Prostate gland (tissue), 2 donors: ENCODE data around the gene LAMA3.

ENCODE experiments used
- CTCF ChIP-seq, 4 experiments: fragments of 200-600 bp in 2 of 4; fragments of 450-650 bp in 2 of 4; sonication (generic) in 2 of 4; IDR thresholded peaks; 1 replicate in 3 of 4; 2 replicates in 1 of 4; pipeline ENCODE4 v1.5.1; 2016 to 2019; ENCODE audit warnings: antibody characterized with exemption in 4 of 4, mild to moderate bottlenecking in 2 of 4, moderate library complexity in 2 of 4
- POLR2A ChIP-seq: fragments of 450-650 bp; IDR thresholded peaks from one replicate; pipeline ENCODE4 v1.6.1; 2016; ENCODE audit warnings: antibody characterized with exemption, mild to moderate bottlenecking
- POLR2AphosphoS5 ChIP-seq: sonication (generic); formaldehyde crosslinking; IDR thresholded peaks from one replicate; pipeline ENCODE4 v1.6.1; 2017; ENCODE audit warnings: antibody characterized with exemption

- TF ChIP-seq CTCF (IDR thresholded peaks at IDR 0.05) (no peak), POLR2AphosphoS5 (no peak), POLR2A (no peak)
These were observed 12.4 kb downstream of the LAMA3 start for GRCh38 chr18:23701544-23702064.
